Endothelial cell of umbilical vein (primary cell): ENCODE results near the gene ZAR1L.
A peak's percentile ranks its signal among the peaks of the same experiment; 100 is the strongest.

ENCODE experiments used
- CTCF ChIP-seq, 2 donors: IDR thresholded peaks; 1 replicate in 1 of 2; 2 replicates in 1 of 2; pipeline ENCODE4 v1.5.1; 2011; ENCODE audit warnings: low read length in 2 of 2, mild to moderate bottlenecking in 2 of 2, moderate library complexity in 2 of 2, control low read depth in 1 of 2, inconsistent platforms in 1 of 2, low read depth in 1 of 2; ENCODE audit not compliant: insufficient read depth in 1 of 2; ENCODE audit errors: extremely low read depth in 1 of 2
- EZH2 ChIP-seq: IDR thresholded peaks from 2 replicates; pipeline ENCODE4 v1.6.1; 2012; ENCODE audit warnings: borderline replicate concordance, low read depth, mild to moderate bottlenecking, moderate library complexity, low read length, inconsistent platforms; ENCODE audit not compliant: severe bottlenecking
- JUN ChIP-seq: IDR thresholded peaks from 2 replicates; pipeline ENCODE4 v1.6.1; 2011; ENCODE audit warnings: borderline replicate concordance, low read depth; ENCODE audit not compliant: insufficient read length, insufficient read depth
- POLR2A ChIP-seq: IDR thresholded peaks from 2 replicates; pipeline ENCODE4 v1.6.1; 2012; ENCODE audit warnings: low read depth, mild to moderate bottlenecking, control low read depth, low read length
- POLR2AphosphoS5 ChIP-seq: IDR thresholded peaks from 2 replicates; pipeline ENCODE4 v1.6.1; 2012; ENCODE audit warnings: low read depth, mild to moderate bottlenecking, control low read depth, low read length, moderate library complexity; ENCODE audit not compliant: insufficient read depth

GRCh38 chr13:32323912-32324311 is 8.7 kb upstream of the ZAR1L start:
- TF ChIP-seq CTCF (IDR thresholded peaks at IDR 0.05; ENCODE audit: extremely low read depth in 1 of 2, insufficient read depth in 1 of 2, low read depth in 1 of 2, low read length in 2 of 2), result no peak
- TF ChIP-seq JUN, result peak; percentile 47
- TF ChIP-seq POLR2AphosphoS5, result no peak
- TF ChIP-seq EZH2, result no peak
- no peak for TF ChIP-seq POLR2A
